Activated effector memory CD4-positive, alpha-beta T cell treated with Interleukin-2 at 50 U/mL for 16 hours (primary cell): ENCODE results near the gene MASTL.

Experiments
- DNase-seq: peaks from one replicate; pipeline ENCODE4 v3.0.0-alpha.2; 2020

MASTL gene

DNA sequence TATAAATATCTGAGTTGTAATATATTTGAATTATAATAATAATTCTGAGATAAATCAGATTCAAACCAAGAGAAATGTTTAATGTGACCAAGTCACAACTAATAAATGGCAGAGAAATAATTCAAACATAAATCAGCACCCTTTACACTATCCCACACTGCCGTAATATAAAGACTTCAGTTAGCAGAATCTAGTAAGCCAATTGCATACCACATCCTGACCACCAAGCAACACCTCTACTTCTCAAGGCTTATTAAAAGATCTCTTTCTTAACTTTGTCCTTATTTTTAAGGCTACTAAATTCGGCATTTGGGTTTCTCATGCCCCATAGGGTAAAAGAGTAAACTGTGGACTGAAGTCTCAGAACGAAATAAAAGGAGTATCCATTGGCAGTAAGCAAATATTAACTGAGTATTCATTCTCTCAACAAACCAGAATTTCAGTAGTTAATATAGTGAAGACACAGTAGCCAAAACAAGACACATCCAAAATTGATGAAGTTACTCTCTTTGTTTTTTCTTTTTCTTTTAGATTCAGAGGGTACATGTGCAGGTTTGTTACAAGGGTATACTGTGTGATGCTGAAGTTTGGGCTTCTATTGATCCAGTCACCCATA, 70.6 kb downstream of the MASTL start:
- DNase-seq: no peak

DNA sequence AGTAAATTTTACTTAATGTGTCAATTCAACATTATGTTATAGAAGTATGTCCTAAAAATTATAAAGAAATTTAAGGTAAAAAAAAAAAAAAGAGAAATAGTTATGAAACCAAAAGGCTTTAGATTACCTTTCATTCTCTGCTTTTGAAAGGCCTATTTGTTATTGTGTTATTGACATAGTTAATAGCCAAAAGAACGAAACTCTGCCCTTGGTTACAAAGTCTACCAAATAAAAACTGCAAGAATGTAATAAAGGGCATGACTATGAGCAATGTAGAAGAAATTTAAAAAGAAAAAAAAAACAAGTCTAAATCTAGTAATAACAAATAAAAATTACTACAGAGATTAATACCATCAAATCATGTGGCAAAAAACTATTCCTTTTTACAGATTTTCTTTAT, 74.9 kb downstream of the MASTL start:
- no peak for DNase-seq

DNA sequence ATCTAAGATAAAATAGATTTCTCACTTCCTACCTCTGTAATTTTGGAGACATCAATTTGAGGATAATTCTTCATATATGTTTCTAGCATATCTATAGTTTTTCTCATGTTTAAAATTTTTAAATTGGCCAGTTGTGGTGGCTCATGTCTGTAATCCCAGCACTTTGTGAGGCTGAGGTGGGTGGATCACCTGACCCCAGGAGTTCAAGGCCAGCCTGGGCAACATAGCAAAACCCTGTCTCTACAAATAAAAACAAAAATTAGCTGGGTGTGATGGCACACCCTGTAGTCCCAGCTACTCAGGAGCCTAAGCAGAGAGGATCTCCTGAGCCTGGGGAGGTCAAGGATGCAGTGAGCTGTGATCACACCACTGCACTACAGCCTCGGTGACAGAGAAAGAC, 80.6 kb downstream of the MASTL start:
- DNase-seq: no peak
